Stimulated activated memory B cell treated with anti-CD40 and anti-IgM and Interleukin-4, amounts not matched to agents 10 μg/mL and 1 μg/mL and 100 μg/mL, for 72 hours (primary cell): ENCODE data around the gene SMAD9.
A peak's percentile ranks its signal among the peaks of the same experiment; 100 is the strongest.

Source experiments
- ATAC-seq: fragments of 150-1000 bp; cut with Tn5 transposase; 2 replicates; pipeline ENCODE4 v1.10.0; 2021
- H3K27ac Mint-ChIP-seq: one replicate; pipeline ENCODE4 v1.8.0; 2022; ENCODE audit warnings: mild to moderate bottlenecking, mixed read lengths
- H3K27me3 Mint-ChIP-seq: one replicate; pipeline ENCODE4 v1.8.0; 2022; ENCODE audit warnings: mixed read lengths
- H3K36me3 Mint-ChIP-seq: one replicate; pipeline ENCODE4 v1.8.0; 2022; ENCODE audit warnings: mixed read lengths
- H3K4me1 Mint-ChIP-seq: one replicate; pipeline ENCODE4 v1.8.0; 2022; ENCODE audit warnings: mixed read lengths
- H3K4me3 Mint-ChIP-seq: one replicate; pipeline ENCODE4 v1.8.0; 2022; ENCODE audit warnings: mild to moderate bottlenecking, moderate library complexity, mixed read lengths
- H3K9me3 Mint-ChIP-seq: one replicate; pipeline ENCODE4 v1.8.0; 2022; ENCODE audit warnings: mixed read lengths

SMAD9 gene

DNA sequence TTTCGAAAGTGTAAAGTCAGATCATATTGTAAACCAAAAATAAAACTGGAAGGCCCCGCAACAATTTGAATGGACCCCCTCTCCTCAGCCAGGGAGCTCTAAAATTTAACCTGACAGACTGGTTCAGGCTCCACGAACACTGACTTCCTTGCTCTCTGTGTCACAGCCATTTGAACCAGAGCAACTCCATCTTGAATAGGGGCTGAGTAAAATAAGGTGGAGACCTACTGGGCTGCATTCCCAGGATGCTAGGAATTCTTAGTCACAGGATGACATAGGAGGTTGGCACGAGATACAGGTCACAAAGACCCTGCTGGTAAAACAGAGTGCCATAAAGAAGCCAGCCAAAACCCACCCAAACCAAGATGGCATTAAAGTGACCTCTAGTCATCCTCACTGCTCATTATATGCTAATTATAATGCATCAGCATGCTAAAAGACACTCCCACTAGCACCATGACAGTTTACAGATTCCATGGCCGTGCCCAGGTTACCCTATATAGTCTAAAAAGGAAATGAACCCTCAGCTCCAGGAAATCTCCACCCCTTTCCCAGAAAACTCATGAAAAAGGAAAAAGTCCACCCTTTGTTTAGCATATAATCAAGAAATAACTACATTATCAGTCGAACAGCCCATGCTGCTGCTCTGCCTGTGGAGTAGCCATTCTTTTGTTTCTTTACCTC is 57.9 kb downstream of the SMAD9 start:
- no peaks in the 10 kb centered on the region for H3K36me3 Mint-ChIP-seq
- no peaks in the 10 kb centered on the region for H3K9me3 Mint-ChIP-seq
- peaks cover 34% of the 10 kb centered on the region for H3K27me3 Mint-ChIP-seq
- no peak for ATAC-seq
- no peak overlapping the region for H3K27ac Mint-ChIP-seq
- H3K4me3 Mint-ChIP-seq = no peak overlapping the region
- H3K4me1 Mint-ChIP-seq = no peaks in the 10 kb centered on the region

DNA sequence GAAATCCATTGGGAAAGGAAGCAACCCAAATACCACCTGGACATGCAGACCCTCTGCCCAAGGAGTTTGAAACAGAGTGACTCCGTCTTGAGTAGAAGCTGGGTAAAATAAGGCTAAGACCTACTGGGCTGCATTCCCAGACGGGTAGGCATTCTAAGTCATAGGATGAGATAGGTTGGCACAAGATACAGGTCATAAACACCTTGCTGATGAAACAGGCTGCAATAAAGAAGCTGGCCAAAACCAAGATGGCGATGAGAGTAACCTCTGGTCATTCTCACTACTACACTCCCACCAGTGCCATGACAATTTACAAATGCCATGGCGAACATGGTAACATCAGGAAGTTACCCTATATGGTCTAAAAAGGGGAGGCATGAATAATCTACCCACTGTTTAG is 60.8 kb downstream of the SMAD9 start:
- ATAC-seq = no peak
- no peaks in the 10 kb centered on the region for H3K4me1 Mint-ChIP-seq
- H3K36me3 Mint-ChIP-seq = no peaks in the 10 kb centered on the region
- peaks cover 31% of the 10 kb centered on the region for H3K27me3 Mint-ChIP-seq
- no peak overlapping the region for H3K4me3 Mint-ChIP-seq
- no peaks in the 10 kb centered on the region for H3K9me3 Mint-ChIP-seq
- H3K27ac Mint-ChIP-seq = no peak overlapping the region

DNA sequence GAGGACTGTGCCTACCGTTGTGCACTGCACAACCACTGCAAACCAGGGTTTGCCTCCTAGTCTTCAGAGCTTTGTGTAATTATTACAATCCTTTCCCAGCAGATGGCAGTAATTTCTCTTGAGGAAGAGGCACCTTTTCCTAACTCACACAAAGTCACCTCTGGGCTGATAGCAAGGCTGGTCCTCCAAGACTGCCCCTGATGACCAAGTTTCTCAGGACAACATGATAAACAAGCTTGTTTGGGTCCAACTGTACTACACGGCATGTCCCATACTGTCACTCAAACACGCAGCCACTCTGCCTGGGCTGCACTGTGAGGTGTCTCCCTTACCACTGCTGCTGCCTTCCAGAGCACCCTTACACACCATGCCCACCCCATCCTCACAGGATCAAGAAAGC is 61.7 kb downstream of the SMAD9 start:
- Mint-ChIP-seq H3K4me3 (no peak overlapping the region), H3K4me1 (no peaks in the 10 kb centered on the region), H3K27me3 (peaks cover 29% of the 10 kb centered on the region), H3K9me3 (no peaks in the 10 kb centered on the region), H3K36me3 (no peaks in the 10 kb centered on the region), H3K27ac (no peak overlapping the region)
- ATAC-seq = peak; percentile 45

DNA sequence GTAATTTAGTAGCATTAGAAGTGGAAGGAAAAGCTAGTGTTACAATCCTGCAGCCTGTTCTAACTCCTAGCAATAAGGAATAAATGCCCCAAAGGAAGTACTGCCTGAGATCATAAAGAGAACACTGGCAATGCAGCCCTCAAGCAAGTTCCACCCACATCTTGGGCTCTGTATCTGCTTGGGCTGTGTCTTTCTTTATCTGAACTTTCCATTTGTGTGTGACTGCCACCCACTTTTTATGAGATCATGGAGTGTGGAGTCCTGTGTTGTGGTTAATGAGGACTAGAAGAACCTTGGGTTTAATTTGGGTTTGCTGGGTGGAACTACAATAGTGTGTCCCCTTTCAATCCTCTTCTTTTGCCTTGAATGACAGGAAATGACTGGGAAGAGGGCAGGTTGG is 62.8 kb downstream of the SMAD9 start:
- no peak overlapping the region for H3K4me3 Mint-ChIP-seq
- peaks cover 22% of the 10 kb centered on the region for H3K27me3 Mint-ChIP-seq
- ATAC-seq = no peak
- no peaks in the 10 kb centered on the region for H3K9me3 Mint-ChIP-seq
- H3K36me3 Mint-ChIP-seq = no peaks in the 10 kb centered on the region
- no peaks in the 10 kb centered on the region for H3K4me1 Mint-ChIP-seq
- H3K27ac Mint-ChIP-seq = no peak overlapping the region

DNA sequence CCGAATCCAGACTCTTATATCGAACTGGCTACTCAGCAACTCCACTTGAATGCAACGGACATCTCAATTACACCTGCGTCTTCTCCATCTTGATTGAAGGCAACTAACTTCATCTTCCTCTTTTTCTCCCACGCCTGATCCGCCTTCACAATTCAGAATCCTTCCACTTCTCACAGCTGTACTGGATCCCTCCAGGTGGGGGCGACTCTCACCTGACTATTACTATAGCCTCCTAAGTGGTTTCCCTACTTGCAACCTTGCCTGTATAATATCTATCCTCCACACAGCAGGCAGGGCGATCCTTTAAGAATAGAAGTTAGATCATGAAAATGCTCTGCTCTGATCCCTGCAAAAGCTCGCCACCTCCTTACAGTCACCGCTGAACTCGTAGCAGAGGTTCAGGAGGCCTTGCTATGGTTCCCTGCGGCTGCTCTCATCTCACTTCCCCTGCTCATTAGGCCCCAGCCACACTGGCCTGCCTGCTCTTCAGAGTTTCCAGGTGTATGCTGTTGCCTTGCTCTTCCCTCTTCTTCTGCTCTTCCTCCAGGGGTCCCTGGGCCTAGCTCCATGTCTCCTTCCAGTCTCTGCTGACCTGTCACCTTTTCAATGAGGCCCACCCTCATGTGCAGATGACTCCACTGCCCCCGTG is 69.1 kb downstream of the SMAD9 start:
- no peak overlapping the region for H3K4me3 Mint-ChIP-seq
- H3K9me3 Mint-ChIP-seq = no peaks in the 10 kb centered on the region
- H3K4me1 Mint-ChIP-seq = no peaks in the 10 kb centered on the region
- H3K36me3 Mint-ChIP-seq = no peaks in the 10 kb centered on the region
- H3K27me3 Mint-ChIP-seq = peaks cover 25% of the 10 kb centered on the region
- H3K27ac Mint-ChIP-seq = no peak overlapping the region
- no peak for ATAC-seq

DNA sequence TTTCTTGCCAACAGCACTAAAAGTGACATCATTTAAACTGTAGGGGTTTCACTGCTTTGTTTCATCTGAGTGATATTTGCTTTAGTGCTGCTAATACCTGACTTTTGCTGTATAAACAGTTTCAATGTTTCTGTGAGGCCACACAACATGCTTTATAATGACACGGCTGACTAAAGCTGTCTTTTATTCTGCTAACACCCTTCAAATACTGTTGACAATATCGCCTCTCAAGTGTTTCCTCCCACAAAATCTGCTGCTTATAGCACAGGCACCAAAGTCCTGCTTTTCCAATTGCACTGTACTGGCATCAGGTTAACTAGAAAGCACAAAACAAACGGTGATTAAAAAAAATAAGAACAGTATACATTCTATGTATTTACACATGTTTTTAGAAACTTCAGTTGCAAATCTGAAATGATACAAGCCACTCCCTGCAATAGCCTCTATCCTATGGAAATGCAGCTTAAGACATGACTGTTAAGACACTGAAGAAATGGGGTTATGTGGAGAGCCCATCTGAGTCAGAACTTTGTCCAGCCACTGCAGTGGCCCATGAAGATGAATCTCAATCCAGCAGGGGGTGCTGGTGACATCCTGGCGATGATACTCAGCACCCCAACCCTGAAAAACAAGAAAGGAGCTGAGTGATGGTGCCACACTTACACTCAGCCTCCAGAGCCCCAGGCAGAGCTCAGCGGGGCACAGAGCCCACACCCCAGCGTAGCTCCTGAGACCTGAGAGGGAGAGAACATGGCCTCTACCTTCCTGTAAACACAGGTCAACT is 71.6 kb downstream of the SMAD9 start:
- no peaks in the 10 kb centered on the region for H3K36me3 Mint-ChIP-seq
- H3K4me1 Mint-ChIP-seq = no peaks in the 10 kb centered on the region
- ATAC-seq = peak; percentile 47
- H3K9me3 Mint-ChIP-seq = no peaks in the 10 kb centered on the region
- H3K27ac Mint-ChIP-seq = no peak overlapping the region
- H3K4me3 Mint-ChIP-seq = no peak overlapping the region
- peaks cover 15% of the 10 kb centered on the region for H3K27me3 Mint-ChIP-seq

DNA sequence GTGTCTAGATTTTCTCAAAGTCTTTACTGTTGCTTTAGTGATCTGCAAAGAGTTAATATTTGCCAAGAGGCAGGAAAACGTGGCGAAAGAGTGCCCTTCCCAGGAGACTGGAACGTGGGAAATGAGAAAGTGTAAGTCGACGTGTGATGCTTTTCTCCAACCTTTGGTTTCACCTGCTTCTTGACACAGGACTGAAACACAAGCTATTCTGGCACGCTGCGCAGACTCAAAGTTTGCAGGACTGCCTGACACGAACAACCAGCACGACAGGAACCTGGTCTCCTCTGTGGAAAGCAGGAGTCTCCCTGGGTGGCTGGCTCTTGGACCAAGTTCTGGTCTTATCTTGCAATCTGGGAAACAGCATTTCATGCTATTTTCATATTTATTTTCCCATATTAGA is 72.4 kb downstream of the SMAD9 start:
- Mint-ChIP-seq H3K4me1 (no peaks in the 10 kb centered on the region), H3K27ac (no peak overlapping the region), H3K27me3 (peaks cover 13% of the 10 kb centered on the region), H3K9me3 (no peaks in the 10 kb centered on the region), H3K4me3 (no peak overlapping the region), H3K36me3 (no peaks in the 10 kb centered on the region)
- ATAC-seq = no peak

DNA sequence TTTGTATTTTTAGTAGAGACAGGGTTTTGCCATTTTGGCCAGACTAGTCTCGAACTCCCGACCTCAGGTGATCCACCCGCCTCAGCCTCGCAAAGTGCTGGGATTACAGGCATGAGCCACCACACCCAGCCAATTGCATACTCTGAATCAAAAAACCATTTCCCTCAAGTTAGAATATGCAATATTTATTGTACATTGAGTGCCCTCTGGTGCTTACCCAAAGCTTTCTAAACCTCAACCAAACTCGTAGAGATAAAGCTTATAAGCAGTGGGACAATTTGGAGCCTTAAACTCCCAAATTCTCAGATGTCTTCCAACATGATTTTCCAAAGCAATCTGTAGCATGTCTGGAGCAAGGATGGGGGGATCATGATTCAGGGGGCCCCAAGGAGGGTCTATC is 78.6 kb downstream of the SMAD9 start:
- H3K36me3 Mint-ChIP-seq = no peaks in the 10 kb centered on the region
- no peak overlapping the region for H3K27ac Mint-ChIP-seq
- no peak for ATAC-seq
- H3K27me3 Mint-ChIP-seq = no peaks in the 10 kb centered on the region
- H3K4me3 Mint-ChIP-seq = no peak overlapping the region
- no peaks in the 10 kb centered on the region for H3K9me3 Mint-ChIP-seq
- no peaks in the 10 kb centered on the region for H3K4me1 Mint-ChIP-seq

DNA sequence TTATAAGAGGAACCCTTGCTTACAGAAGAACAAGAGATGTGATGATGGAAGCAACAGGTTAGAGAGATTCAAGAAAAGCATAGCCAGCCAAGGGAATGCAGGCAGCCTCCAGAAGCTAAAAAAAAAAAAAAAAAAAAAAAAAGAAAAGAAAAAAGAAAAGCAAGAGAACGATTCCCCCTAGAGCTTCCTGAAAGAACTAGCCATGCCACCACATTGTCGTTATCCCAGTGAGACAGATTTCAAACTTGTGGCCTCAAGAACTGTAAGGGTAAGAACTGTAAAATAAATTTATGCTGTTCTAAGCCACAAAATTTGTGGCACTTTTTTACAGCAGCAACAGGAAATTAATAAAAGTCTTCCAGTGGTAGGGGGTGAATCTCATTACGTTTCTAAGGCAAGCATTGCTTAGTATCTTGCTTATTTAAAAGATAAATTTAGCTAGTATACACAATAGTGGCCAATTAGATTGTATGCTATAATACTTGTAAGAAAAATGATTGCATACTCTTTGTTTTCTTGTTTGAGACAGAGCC is 79.3 kb downstream of the SMAD9 start:
- Mint-ChIP-seq H3K4me3 (no peak overlapping the region), H3K4me1 (no peaks in the 10 kb centered on the region), H3K27ac (no peak overlapping the region), H3K9me3 (no peaks in the 10 kb centered on the region), H3K36me3 (no peaks in the 10 kb centered on the region), H3K27me3 (no peaks in the 10 kb centered on the region)
- no peak for ATAC-seq

DNA sequence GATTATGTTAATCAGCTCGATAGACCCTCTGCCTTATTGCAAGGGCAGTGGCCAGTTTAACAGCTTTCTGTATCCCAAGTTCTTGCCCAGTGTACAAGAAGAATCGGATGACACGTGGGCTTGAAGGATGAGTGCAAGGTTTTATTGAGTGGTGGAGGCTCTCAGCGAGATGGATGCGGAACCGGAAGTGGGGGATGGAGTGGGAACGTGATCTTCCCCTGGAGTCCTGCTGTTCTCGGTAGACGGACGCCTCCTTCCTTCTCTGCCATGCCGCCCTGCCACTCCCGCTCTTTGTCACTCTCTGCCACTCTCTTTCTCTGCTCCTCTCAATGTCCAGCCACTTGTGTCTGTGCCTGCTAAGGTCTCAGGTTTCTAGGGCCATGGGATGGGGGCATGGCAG is 80.1 kb downstream of the SMAD9 start:
- Mint-ChIP-seq H3K27ac (no peak overlapping the region), H3K27me3 (no peaks in the 10 kb centered on the region), H3K4me3 (no peak overlapping the region), H3K4me1 (no peaks in the 10 kb centered on the region), H3K9me3 (no peaks in the 10 kb centered on the region), H3K36me3 (no peaks in the 10 kb centered on the region)
- ATAC-seq = no peak

DNA sequence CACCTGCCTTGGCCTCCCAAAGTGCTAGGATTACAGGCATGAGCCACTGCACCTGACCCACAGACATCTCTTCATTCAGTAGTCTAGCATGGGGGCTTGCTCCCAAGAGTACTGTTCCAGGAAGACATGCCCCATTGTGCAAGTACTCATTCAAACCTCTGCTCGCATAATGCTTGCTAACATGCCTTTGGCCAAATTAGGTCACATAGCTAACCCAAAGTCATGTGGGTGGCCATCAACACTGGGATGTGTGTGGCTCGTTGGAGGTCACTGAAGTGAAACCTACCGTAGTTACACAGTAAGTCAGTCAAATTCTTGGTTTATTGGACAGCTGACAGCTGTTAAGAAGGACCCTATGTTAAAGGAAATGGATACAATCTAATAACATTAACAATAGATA is 80.8 kb downstream of the SMAD9 start:
- H3K4me3 Mint-ChIP-seq = no peak overlapping the region
- H3K36me3 Mint-ChIP-seq = no peaks in the 10 kb centered on the region
- H3K9me3 Mint-ChIP-seq = no peaks in the 10 kb centered on the region

DNA sequence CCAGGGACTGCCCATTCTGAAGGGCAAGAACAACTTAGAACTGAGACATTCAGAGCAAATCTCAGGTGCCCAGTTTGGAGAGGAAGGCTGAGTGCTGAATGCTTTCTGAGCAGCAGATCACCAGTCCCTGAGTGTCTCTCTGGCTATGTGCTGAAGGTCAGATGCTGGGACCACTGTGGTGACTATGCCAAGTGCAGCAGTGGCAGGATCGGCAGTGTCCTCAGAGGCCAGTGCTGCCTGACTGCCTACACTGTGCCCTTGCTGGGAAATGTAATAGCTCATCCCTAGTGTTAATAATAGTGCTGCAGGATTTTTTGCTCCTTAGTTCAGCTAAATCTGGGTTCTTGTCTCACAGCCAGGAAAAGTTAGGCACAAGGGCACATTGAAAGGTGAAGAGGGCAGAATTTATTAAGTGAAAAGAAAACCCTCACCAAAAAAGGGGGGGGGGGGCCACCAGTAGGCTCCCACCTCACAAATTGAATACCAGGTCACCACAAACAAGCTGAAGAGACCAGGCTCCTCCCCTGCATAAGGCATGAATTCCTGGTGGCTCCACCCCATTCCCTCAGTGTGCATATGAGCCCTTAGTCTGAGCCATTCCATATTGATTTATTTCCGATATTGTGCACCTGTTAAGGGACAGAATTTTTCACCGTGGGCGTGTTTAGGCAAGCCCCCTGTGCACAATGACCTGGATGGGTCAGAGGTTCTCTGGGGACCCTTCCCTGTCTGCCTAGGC is 82.5 kb downstream of the SMAD9 start:
- no peaks in the 10 kb centered on the region for H3K9me3 Mint-ChIP-seq
- no peak overlapping the region for H3K4me3 Mint-ChIP-seq
- H3K36me3 Mint-ChIP-seq = no peaks in the 10 kb centered on the region
- no peak for ATAC-seq
- no peaks in the 10 kb centered on the region for H3K4me1 Mint-ChIP-seq
- H3K27ac Mint-ChIP-seq = no peak overlapping the region
- no peaks in the 10 kb centered on the region for H3K27me3 Mint-ChIP-seq

More for the DNA sequence above, 80.8 kb downstream of the SMAD9 start:
- H3K27me3 Mint-ChIP-seq = no peaks in the 10 kb centered on the region
- H3K27ac Mint-ChIP-seq = no peak overlapping the region
- no peak for ATAC-seq
- no peaks in the 10 kb centered on the region for H3K4me1 Mint-ChIP-seq

DNA sequence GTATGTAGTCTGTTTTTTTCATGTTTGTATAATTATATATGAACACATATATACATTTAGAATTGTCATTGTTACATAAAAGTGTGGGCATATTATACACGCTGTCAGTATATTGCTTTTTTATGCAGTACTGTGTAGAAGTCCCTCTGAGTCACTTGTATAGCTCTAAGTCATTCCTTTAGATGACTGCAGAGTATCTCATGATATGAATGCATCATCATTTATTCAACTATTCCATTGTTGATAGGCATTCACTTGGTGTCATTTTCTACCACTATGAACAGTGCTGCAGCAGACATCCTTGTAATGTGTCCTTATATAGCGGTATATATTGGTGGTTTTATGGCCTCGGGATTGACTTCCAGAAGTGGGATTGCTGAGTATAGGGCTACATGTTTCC is 85.7 kb downstream of the SMAD9 start:
- no peak for ATAC-seq
- Mint-ChIP-seq H3K9me3 (no peaks in the 10 kb centered on the region), H3K4me3 (no peak overlapping the region), H3K27ac (no peak overlapping the region), H3K36me3 (peaks cover 7% of the 10 kb centered on the region), H3K27me3 (no peaks in the 10 kb centered on the region), H3K4me1 (no peaks in the 10 kb centered on the region)

DNA sequence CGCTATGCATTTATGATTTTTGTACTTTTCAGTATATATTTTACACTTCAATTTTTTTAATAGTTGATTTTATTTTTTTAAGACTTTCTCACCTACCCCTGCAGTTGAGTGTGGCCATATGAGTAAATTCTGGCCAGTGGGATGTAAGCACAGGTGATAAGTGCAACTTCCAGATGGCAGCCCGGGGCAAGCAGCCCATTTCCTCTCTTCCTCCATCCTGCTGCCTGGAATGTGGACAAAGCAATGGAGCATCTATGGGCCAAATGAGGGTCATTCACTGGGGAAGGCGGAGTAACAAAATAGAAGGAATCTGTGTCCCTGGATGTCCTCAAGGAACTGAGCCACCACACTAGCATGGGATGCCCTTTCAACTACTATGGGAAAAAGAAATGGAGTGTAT is 88.7 kb downstream of the SMAD9 start:
- ATAC-seq = no peak
- H3K4me1 Mint-ChIP-seq = no peaks in the 10 kb centered on the region
- no peak overlapping the region for H3K27ac Mint-ChIP-seq
- H3K9me3 Mint-ChIP-seq = no peaks in the 10 kb centered on the region
- H3K36me3 Mint-ChIP-seq = peaks cover 13% of the 10 kb centered on the region
- H3K27me3 Mint-ChIP-seq = no peaks in the 10 kb centered on the region
- H3K4me3 Mint-ChIP-seq = no peak overlapping the region

DNA sequence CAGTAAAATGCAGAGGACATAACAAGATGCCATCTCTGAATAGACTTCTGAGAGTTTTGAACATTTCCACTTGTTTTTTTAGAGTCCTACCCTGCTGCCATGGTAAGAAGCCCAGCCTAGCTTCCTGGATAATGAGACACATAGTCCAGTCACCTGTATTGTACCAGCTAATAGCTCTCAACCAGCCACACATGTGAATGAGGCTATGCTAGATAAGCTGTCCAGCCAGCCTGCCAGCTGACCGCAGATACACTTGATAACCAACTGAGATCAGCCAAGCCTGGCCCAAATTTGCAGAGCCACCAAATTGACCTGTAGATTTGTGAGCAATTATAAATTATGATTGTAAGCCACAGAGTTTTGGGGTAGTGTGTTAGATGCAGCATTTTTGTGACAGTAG is 90.3 kb downstream of the SMAD9 start:
- no peaks in the 10 kb centered on the region for H3K9me3 Mint-ChIP-seq
- ATAC-seq = no peak
- no peaks in the 10 kb centered on the region for H3K27me3 Mint-ChIP-seq
- H3K36me3 Mint-ChIP-seq = peaks cover 18% of the 10 kb centered on the region
- H3K4me3 Mint-ChIP-seq = no peak overlapping the region
- H3K27ac Mint-ChIP-seq = no peak overlapping the region
- no peaks in the 10 kb centered on the region for H3K4me1 Mint-ChIP-seq
